CD1c-positive myeloid dendritic cell (primary cell): ENCODE data around the gene MAPT.

Experiments used
- DNase-seq: peaks from one replicate; pipeline ENCODE4 v3.0.0-alpha.2; 2016; ENCODE audit errors: extremely low spot score

Gene MAPT

GRCh38 chr17:45894022-45894784, at the start of gene MAPT:
Gene MAPT (plus strand): TSS chr17:45894554. CDS start chr17:45962338, 67,784 bp downstream.
- DNase-seq, result peak; percentile 94

GRCh38 chr17:45844695-45845375, 49.5 kb upstream of the MAPT start, which contains the start of gene SPPL2C:
Gene SPPL2C (plus strand): TSS chr17:45844881. CDS start chr17:45844907, 26 bp downstream.
- DNase-seq, result no peak

GRCh38 chr17:45845376-45846185, 48.8 kb upstream of the MAPT start:
- DNase-seq, result no peak

- no peak for DNase-seq
Observed at GRCh38 chr17:45846223-45846622, 48.1 kb upstream of the MAPT start.

GRCh38 chr17:45846646-45847045, 47.7 kb upstream of the MAPT start:
- no peak for DNase-seq

DNA sequence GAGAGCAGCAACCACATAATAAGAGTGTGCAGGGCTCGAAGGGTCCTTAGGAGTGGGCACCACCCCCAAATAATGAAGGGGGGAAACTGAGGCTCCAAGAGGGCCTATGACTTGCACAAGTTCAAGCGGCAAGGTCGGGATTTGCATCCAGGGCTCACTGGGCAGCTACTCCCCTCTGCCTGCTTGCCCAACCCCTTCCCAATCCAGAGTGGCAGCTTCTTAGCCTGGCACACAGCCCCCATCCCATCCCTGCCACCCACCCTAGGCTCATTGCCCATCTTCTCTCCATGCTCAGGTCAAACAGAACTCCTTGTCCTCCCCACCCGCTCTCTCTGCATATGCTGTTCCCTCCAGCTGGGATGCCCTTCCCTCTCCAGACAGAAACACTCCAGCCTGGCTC, 47.3 kb upstream of the MAPT start:
- DNase-seq, result no peak

DNA sequence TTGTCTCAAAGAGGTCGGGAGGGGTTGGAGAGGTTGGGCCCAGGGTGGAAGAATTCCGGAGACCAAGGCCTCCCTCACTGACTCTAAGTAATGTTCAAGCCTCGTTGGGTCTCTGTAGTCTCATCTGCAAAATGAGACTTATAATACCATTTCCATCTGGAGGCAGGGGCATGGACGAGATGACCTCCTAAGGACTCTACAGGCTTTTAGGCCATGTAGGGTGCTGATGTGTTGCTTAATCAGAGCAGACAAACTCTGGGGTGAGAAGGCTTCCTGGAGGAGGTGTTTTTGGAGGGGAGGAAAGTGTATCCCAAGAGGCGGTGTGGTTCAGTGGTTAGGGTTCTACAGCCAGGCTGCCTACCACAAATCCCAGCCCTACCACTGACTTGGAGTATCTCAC, 46.6 kb upstream of the MAPT start:
- DNase-seq, result no peak

GRCh38 chr17:45848405-45848804, 45.9 kb upstream of the MAPT start:
- no peak for DNase-seq

GRCh38 chr17:45848868-45849535, 45.4 kb upstream of the MAPT start:
- DNase-seq, result no peak

- DNase-seq, result no peak
Observed at GRCh38 chr17:45849536-45849990, 44.8 kb upstream of the MAPT start.

- no peak for DNase-seq
Observed at GRCh38 chr17:45850011-45850410, 44.3 kb upstream of the MAPT start.

DNA sequence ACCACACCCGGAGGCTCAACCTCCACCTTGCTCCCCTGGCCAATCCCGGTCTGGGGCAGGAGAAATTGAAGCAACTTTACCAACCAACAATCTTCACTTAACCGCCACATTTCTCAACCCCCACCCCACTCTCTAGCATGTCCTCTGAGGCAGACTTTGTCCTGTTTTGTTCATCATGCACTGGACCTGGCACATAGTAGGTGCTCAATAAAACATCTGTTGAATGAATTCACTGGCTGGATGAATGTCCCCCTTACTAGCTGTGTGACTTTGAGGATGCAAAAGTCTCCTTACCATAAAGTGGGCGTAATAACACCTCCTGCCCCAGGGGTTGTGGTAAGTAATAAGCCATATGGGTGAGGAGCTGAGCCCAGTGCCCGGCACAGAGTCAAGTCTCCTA, 43.9 kb upstream of the MAPT start:
- DNase-seq, result no peak

- no peak for DNase-seq
Observed at GRCh38 chr17:45851022-45851421, 43.3 kb upstream of the MAPT start.

DNA sequence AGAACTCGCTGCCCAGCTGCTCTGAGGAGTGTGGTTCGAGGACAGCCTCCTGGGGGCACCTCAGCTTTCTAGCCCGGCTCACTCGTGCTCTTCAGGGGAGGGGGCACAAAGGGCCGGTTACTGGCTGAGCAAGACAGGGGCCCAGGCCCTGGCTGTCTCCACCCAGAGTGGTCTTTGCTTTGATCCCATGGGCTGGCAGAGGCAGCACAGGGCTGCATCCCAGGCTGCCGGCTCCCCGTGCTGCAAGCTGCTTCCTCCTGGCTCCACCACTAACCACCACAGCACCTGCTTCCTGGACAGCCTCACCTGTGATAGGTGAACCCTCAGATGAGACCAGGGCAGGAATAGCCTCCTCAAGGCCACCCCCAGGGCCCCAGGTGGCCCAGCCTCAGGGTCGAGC, 42.9 kb upstream of the MAPT start:
- no peak for DNase-seq

DNA sequence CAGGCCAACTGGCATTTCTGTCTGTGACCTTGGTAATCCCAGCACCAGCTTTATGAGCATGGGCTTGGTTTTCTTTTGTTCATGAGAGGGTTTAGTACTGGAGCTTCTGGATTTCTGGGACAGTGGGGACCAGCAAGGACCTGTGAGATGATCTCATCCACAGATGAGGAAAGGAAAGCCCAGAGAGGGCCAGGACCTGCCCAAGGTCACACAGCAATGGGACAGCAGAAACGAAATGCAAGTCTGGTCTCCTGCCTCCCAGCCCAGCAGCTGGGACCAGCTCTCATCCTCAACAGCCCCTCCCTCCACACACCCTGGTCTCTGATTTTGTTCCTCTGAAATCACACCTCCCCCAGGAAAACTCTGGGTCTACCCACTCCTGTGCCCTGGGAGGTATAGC, 42.5 kb upstream of the MAPT start:
- DNase-seq, result no peak

DNA sequence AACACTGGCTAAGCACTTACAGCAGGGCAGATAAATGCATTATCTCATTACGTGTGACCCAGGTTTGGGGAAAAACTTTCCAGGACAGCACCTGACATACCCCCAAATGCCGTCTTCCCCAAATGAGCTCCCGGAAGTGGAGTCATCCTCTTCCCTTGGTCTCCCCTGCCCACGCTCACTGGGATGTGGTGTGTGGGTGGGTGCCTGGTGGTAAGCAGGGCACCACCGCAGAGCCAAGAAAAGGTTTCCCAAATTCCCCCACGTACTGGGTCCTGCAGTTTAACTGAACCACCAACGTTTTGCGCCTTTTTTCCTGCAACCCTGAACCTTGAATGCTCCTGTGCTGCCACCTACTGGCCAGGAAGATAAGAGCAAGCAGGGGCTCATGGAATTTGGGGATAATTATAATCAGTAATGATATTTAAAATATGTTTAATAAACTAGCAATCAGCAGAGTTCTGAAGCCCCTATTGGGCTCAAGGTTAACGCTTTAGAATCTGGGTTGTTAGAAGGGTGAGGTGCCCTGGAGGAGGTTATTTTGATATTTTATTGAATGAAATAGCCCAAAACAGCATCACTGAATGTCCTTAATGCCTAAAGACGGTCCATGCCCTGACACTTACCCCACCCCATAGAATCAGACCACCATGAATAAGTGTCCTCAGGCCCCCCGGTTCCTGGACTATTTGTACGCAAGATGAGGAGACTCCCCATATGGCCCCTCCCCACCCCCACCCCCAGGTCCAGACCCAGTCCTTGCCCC, 41.6 kb upstream of the MAPT start:
- DNase-seq, result peak; percentile 51

DNA sequence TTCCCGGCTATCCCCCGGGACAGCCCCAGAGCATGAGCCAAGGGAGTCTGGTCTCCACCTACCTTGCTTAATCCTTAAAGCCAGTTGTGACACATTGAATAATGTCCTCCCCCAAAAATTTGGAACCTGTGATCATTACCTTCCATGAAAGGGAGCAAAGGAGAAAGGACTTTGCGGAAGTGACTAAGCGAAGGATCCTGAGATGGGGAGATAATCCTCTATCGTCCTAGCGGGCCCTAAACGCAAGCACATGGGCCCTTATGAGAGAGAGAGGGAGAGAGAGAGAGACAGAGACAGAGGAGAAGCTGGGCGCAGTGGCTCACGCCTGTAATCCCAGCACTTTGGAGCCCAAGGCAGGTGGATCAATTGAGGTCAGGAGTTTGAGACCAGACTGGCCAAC, 40.1 kb upstream of the MAPT start:
- no peak for DNase-seq

DNA sequence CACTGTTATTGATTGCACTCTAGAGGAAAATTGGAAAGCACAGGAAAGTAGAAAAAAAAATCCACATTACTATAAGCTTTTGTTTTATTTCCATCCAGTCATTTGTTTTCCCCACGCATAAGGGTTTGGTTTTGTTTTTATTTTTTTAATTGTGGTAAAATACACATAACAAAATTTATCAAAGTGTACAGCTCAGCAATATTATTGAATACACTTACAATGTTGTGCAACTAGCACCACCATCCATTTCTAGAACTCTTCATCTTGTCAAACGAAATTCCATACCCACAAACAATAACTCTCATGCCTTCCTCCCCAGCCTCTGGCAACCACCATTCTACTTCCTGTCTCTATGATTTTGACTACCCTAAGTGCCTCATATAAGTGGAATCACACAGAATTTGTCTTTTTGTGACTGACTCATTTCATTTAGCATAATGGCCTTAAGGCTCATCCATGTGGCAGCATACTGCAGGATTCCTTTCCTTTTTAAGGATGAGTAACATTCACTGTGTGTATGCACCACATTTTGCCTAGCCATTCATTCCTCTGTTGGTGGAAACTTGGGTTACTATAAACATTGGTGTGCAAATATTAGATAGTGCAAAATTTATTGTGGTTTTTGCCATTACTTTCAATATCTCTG, 38.5 kb upstream of the MAPT start:
- no peak for DNase-seq

DNA sequence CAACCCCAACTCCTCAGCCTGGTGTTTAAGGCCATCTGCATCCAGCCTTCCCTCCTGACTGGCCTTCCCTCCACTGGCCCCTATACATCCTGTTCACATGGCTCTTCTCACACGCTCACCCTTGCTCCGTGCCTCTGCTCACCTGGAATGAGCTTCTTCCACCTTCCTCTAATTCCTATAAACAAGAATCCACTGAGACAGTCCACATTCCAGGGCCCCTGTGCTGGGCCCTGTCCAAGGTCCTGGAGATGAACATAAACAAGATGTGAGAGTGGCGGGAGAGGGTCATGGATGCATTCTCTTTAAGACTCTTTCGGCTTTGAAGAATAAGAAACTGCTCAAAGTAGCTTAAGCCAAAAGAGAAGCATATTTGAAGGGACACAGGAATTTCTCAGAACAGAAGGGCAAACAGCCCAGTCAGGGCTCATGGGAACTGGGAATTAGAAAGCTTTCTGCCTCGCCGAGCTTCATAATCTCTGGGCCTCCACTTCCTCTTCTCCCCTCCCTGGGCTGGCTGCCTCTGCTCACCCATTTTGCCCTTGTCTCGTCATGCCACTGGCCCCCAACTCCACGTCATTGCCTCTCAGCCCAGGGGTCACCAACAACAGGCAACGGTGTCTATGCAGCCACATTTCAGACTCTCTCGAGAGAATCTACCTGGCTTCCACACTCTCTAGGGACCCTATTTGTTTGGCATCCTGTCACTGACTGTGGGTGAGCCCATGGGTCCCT, 36.2 kb upstream of the MAPT start:
- DNase-seq, result no peak

DNA sequence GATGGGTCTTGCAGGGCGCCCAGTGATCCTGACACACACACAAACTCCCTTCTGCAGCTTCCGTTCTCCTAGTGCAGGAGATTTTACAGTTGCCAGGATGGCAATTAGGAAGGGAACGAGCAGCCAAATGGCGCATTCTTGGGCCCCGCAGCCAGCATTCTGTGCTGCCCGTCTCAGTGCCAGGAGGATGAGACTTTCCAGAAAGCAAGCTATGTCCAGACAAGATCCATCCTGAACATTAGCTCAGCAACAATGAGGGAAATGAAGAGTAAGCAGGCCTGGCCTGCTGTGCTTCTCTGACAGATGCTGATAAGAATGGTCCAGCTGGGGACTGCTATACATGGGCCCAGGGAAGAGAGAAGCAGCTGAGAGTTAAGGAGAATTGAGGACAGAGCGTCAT, 33.2 kb upstream of the MAPT start:
- no peak for DNase-seq
